Right atrium auricular region (tissue), 2 donors: Measurements from ENCODE around the gene LUZP1. TPM values are rescaled to one million over a fixed set of nuclear protein-coding genes. Genes with fewer than 3 reads are reported as not detected.

Experiments
- DNase-seq: peaks from one replicate; pipeline ENCODE4 v3.0.0-alpha.2; 2019; ENCODE audit warnings: low spot score
- H3K27ac ChIP-seq, 2 donors: fragments of 200-600 bp; sonication (generic); 1 replicate in 1 of 2; 2 replicates in 1 of 2; pipeline ENCODE4 v1.5.1; 2016 to 2019
- H3K27me3 ChIP-seq, 2 donors: fragments of 200-600 bp; sonication (generic); one replicate each; pipeline versions ENCODE4 v1.5.1 to v1.6.0; 2017 to 2019
- H3K36me3 ChIP-seq: fragments of 200-600 bp; sonication (generic); one replicate; pipeline ENCODE4 v1.5.1; 2016
- H3K4me1 ChIP-seq, 2 donors: fragments of 200-600 bp; sonication (generic); one replicate each; pipeline versions ENCODE4 v1.5.1 to v1.6.0; 2017 to 2019
- H3K4me3 ChIP-seq, 2 donors: fragments of 200-600 bp; sonication (generic); 1 replicate in 1 of 2; 2 replicates in 1 of 2; pipeline ENCODE4 v1.5.1; 2017 to 2019; ENCODE audit warnings: mild to moderate bottlenecking in 1 of 2, moderate library complexity in 1 of 2
- H3K9me3 ChIP-seq, 2 donors: fragments of 200-600 bp; sonication (generic); one replicate each; pipeline ENCODE4 v1.5.1; 2019
- total RNA-seq, 2 donors: library from RNA; depleted of rRNA; stranded (reverse); fragments of >200 nt; gene quantifications; one replicate each; pipeline ENCODE4 v1.1.0, GENCODE V29; 2016
- TF ChIP-seq, protein P1 (sequence below), 2 donors: fragments of 200-600 bp; sonication (generic); IDR thresholded peaks; one replicate each; pipeline ENCODE4 v1.5.1; 2019; ENCODE audit warnings: antibody characterized with exemption in 2 of 2

Gene LUZP1
- total RNA-seq, 2 donors from 2014 or later = 28.7 to 29.3 TPM

DNA sequence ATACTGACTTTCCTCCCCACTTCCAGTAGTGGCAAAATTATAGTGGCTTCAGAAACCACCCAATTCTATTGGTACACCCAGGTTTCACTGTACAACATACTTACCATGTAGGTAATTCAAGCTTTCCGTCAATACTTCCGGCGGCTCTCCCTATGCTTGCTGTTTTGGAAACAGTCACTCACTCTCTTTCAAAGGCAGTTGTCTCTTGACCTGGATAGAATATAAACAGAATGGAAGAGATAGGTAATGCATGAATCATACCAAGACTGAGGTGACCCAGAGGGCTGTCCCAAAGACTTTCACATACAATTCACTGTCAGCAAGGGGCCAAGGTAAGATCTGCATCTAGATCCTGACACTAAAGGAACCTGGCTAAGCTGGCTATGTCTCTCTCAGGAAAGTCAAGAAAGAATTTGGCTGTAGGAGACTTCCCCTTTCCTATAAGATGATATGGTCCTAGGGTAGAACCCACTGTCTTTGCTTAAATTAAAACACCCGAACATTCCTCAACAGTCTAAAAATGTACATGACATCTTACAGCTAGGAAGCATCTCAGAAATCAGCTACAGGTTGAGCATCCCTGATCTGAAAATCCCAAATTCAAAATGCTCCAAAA is 59.6 kb downstream of the LUZP1 start:
- Histone ChIP-seq H3K27ac (no peak overlapping the region), H3K4me3 (no peak overlapping the region), H3K4me1 (peaks cover 0 to 30% of the 10 kb centered on the region in 2 donors), H3K27me3 (no peaks in the 10 kb centered on the region), H3K36me3 (peaks cover 31% of the 10 kb centered on the region), H3K9me3 (no peaks in the 10 kb centered on the region)
- DNase-seq = no peak
- TF ChIP-seq, protein P1, sequence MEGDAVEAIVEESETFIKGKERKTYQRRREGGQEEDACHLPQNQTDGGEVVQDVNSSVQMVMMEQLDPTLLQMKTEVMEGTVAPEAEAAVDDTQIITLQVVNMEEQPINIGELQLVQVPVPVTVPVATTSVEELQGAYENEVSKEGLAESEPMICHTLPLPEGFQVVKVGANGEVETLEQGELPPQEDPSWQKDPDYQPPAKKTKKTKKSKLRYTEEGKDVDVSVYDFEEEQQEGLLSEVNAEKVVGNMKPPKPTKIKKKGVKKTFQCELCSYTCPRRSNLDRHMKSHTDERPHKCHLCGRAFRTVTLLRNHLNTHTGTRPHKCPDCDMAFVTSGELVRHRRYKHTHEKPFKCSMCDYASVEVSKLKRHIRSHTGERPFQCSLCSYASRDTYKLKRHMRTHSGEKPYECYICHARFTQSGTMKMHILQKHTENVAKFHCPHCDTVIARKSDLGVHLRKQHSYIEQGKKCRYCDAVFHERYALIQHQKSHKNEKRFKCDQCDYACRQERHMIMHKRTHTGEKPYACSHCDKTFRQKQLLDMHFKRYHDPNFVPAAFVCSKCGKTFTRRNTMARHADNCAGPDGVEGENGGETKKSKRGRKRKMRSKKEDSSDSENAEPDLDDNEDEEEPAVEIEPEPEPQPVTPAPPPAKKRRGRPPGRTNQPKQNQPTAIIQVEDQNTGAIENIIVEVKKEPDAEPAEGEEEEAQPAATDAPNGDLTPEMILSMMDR (IDR thresholded peaks at IDR 0.05) = no peak

DNA sequence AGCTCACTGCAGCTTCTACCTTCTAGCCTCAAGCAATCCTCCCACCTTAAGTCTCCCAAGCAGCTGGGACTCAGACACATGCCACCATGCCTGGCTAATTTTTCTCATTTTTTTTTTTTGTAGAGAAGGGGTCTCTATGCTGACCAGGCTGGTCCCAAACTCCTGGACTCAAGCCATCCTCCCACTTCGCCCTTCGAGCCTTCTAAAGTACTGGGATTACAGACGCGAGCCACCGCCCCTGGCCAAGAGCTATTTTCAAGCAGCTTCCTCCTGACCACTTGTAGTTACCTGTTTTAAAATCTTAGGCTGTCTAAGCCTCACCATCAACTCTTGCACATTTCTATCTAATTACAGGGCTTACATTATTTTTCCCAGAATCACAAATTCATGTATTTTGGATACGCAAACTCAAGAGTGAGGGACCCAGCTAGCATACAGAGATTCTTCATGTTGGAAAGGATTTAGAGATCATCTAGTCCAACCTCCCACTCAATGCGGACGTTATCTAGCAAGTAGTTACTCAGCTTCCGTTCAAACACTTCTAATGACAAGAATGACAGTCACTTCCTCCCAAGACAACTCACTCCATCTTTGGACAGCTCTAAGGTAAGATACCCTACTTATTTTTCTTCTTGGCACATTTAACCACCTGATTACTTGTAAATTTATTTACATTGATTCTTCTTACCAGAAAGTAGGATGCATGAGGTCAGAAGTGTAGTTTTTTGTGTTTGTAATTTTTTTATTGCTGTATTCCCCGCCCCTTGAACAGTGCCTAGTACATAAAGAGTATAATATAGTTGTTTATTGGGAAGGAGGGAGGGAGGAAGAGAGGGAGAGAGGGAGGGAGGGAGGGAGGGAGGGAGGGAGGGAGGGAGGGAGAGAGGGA is 65.4 kb downstream of the LUZP1 start:
- peak overlapping the region; percentile 51 to 76 for H3K27ac ChIP-seq
- no peak overlapping the region for H3K4me3 ChIP-seq
- TF ChIP-seq, protein P1 (IDR thresholded peaks at IDR 0.05) = no peak
- H3K27me3 ChIP-seq = no peaks in the 10 kb centered on the region
- peaks cover 24% of the 10 kb centered on the region for H3K36me3 ChIP-seq
- peaks cover 2 to 61% of the 10 kb centered on the region in 2 donors for H3K4me1 ChIP-seq
- DNase-seq = no peak
- no peaks in the 10 kb centered on the region for H3K9me3 ChIP-seq

DNA sequence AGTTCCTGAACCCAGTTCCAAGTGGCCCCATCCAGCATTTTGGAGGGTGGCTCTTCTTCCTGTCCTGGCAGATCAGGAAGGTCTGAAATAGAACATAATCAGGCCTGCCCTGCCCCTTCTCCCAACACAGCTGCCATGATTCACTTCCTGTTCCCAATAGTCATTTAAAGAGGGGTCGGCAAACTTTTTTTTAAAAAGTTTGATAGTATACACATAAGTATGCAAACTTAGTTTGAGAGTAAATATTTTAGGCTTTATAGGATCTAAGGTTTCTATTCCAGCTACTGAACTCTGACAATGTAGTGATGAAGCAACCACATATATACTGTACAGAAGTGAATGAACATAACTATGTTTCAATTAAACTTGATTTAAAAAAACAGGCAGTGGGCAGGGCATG is 66.4 kb downstream of the LUZP1 start:
- H3K36me3 ChIP-seq = peaks cover 14% of the 10 kb centered on the region
- H3K4me1 ChIP-seq = peaks cover 2 to 62% of the 10 kb centered on the region in 2 donors
- no peak for DNase-seq
- no peaks in the 10 kb centered on the region for H3K27me3 ChIP-seq
- H3K4me3 ChIP-seq = no peak overlapping the region
- TF ChIP-seq, protein P1 (IDR thresholded peaks at IDR 0.05) = no peak
- H3K9me3 ChIP-seq = no peaks in the 10 kb centered on the region
- H3K27ac ChIP-seq = peak overlapping the region; percentile 51 to 76

DNA sequence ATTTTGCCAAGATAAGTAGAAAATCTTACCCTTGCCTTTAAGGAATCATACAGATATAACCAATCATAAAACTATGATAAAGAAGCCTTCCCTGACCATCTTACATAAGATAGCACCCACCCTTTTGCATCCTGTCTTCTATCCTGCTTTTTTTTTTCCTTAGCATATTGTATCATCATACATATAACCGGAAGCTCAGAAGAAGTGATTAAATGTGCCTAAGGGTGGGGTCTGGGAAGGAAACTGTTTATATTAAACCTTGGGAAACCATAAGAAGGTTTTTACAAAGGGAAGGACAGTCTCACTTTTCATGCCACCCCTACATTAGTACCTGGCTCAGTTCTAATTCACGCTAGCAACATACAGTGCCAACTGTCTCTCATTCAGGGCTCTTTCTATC is 66.8 kb downstream of the LUZP1 start:
- no peaks in the 10 kb centered on the region for H3K9me3 ChIP-seq
- H3K4me3 ChIP-seq = no peak overlapping the region
- TF ChIP-seq, protein P1 (IDR thresholded peaks at IDR 0.05) = no peak
- peaks cover 10% of the 10 kb centered on the region for H3K36me3 ChIP-seq
- peak overlapping the region; percentile 51 to 76 for H3K27ac ChIP-seq
- H3K27me3 ChIP-seq = no peaks in the 10 kb centered on the region
- DNase-seq = no peak
- H3K4me1 ChIP-seq = peaks cover 2 to 62% of the 10 kb centered on the region in 2 donors

DNA sequence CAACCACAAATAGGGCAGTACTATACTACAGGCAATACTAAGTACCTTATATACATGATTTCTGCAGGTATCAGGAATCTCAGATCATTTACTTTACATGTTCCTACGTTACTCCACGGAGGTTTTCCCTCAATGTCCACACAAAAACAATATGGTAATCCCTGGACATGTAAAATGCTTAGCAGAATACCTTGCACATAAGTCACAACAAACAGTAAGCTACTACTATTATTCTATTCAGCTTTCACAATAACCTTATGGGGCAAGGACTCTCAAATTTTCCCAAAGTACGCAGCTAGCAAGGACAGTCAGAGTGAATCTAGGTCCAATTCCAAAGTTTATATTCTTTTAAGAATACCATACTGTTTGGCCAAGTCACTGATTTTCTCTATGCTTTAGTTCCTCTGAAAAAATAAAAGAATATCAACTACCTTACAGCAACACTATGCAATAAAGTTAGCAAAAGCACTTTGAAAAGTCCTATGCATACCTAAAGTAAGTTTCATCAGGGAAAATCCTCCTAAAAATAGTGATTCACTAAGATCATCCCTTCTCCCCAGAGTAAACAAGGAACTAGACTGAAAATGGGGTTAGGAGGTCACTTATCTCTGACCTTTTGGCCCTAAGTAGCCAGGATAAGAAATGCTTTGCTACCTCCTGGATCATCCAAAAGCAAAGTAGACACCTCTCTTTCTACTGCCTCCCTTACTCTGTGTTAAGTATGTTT is 67.4 kb downstream of the LUZP1 start:
- no peaks in the 10 kb centered on the region for H3K27me3 ChIP-seq
- H3K27ac ChIP-seq = peak overlapping the region; percentile 51 to 76
- H3K36me3 ChIP-seq = peaks cover 4% of the 10 kb centered on the region
- no peak overlapping the region for H3K4me3 ChIP-seq
- no peak for DNase-seq
- H3K4me1 ChIP-seq = peaks cover 2 to 62% of the 10 kb centered on the region in 2 donors
- TF ChIP-seq, protein P1 (IDR thresholded peaks at IDR 0.05) = no peak
- no peaks in the 10 kb centered on the region for H3K9me3 ChIP-seq
